Amniotic epithelial cell (primary cell): Measurements from ENCODE around the gene GNAI3.

Experiments
- DNase-seq: peaks from one replicate; pipeline ENCODE4 v3.0.0-alpha.2; 2010; ENCODE audit warnings: low read depth

GNAI3 gene

DNA sequence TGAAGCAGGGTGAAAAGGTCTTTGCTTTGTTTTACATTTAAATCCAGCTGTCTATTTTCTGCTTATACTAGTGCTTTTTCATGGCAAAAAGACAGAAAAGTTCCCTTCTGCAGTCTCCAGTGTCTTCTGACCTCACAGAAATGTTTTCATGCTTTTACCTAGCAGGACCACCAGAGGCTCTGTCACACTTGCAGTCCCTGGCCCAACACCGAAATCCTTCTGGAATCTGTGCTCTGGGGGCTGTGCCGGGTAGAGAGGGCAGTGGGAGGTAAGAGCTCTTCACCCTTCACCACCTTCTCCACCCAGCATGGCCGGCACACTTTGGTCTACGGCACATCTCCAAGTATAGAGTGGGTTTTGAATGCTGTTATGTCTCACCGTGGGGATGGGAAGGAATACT is 50.2 kb downstream of the GNAI3 start:
- no peak for DNase-seq

DNA sequence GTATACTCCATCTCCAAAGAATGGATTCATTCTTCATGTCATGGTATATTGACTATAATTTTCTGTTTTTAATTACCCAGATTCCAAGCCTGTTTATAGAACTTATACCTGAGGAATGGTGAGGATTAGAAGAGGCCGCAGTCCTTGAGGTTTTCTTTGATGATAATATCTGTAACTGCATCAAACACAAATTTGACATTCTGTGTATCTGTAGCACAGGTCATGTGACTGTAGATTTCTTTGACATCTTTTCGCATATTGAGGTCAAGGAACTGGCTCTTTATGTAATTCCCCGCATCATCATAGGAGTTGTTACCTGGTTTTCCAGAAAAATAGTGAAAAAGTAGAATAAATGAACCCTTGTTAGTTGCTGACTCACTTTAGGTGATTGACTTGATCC is 54.8 kb downstream of the GNAI3 start:
- DNase-seq: no peak

DNA sequence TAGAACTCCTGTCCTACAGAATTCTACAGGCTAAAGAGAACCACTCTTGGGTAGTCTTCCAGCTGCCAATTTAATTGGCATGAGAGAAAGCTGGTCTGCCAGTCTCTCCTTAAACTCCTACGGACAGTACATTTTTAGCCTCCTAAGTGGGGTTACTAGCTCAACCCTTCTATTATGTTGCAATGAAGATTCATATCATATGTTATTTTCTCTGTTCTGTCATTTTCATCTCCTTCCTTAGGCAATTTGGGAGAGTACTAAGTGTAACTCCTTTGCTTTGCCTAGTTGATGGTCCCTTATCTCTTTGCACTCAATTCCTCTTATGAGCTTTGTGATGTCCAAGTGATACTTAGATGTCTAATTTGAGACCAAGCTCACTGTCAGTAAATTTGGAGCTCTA is 57.0 kb downstream of the GNAI3 start:
- DNase-seq: no peak

DNA sequence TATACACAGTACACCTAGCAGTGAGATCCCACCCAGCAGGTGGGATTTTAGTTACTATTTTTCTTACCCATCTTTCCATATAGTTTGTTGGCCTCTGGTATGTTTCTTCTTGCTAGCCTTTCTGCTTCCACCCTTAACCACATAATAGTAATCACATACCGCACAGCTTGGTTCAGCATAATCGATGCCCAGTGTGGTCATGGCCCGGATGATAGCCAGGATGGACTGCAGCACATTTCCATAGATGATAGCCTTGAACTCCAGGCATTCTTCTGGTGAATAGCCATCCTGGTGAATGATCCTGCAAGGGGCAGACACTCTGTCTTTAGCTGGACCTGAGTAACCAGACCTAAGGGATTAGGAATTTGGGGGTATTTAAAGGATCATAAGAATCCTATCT is 61.5 kb downstream of the GNAI3 start:
- DNase-seq: no peak

DNA sequence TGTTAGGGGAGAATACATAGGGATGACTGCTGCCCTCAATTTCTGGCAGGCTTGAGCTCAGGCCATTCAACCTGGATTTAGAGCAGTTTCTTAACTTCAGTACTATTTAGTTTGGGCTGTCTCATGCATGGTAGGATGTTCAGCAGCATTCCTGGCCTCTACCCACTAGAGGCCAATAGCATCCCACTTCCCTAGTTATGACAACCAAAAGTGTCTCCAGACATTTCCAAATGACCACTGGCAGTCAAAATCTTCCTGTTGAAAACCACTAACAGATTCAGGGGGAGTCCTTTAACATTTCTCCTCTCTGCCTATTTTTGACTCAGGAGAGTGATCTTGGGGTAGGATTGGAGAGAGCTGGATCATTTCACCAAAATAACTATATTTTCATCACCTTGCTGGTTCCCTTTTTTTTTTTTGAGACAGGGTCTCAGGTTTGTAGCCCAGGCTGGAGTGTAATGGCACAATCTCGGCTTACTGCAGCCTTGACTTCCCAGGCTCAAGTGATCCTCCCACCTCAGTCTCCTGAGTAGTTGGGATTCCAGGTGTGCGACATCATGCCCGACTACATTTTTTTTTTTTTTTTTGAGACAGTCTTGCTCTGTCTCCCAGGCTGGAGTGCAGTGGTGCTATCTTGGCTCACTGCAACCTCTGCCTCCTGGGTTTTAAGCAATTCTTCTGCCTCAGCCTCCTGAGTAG is 62.3 kb downstream of the GNAI3 start:
- DNase-seq: peak; percentile 31

DNA sequence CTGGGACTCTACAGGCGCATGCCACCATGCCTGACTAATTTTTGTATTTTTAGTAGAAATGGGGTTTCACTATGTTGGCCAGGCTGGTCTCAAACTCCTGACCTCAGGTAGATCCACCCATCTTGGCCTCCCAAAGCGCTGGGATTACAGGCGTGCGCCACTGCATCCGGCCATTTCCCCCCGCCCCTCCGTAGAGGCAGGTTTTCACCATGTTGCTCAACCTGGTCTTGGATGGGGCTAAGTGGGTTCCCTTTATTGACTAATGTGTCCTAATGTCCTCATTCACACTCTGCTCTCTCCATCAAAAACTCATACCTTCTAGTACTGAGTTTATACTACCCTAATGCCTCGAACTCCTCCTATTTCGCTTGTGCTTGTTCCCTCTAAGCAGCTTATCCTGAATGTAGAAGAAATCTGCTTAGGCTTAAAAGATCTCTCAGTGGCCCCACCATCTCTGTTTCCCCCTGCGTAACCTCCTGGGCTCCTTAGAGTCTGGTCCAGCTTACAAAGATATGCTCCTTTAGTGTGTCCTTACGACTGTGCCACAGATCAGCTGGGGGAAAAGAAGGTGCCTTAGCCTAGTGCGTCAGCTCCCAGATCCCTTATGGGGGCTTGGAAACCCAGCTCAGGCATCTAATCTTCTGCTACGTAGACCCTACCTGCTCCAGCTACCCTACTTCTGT is 63.0 kb downstream of the GNAI3 start:
- DNase-seq: no peak

DNA sequence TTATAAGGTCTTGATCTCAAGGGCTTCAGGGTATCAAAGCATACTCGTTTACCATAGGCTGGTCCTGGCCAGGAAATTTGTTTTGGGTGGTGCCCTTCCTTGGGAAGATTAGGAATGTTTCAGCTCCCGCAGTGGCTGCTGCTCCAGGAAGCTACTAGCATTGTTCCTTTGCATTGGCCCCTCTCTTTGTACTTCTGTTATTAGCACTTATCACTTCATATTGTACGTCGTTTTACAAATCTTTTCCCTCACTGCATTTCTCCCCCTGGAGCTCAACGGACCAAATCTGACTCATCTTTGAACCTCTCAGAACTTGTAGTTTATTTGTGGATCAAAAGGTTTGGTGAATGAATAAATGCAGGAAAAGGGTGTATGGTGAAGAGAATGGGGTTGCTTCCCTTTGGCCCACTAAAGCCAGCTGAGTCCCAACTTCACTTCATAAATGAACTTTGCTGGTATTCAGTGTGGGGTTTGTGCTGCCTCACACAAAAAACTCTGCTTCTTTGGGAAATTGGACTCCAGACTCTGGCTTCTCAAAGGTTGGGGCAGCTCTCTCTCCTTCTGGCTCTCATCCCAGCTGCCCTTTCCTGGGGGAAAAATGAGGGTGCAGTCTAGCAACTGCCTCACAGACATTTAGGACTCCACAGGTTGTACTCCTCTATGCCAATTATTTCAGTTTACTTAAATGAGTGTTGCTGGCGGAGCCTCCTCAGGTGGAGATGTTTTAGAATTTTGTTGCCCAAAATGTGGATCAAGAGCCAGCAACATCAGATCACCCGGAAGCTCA is 65.1 kb downstream of the GNAI3 start:
- peak; percentile 36 for DNase-seq

DNA sequence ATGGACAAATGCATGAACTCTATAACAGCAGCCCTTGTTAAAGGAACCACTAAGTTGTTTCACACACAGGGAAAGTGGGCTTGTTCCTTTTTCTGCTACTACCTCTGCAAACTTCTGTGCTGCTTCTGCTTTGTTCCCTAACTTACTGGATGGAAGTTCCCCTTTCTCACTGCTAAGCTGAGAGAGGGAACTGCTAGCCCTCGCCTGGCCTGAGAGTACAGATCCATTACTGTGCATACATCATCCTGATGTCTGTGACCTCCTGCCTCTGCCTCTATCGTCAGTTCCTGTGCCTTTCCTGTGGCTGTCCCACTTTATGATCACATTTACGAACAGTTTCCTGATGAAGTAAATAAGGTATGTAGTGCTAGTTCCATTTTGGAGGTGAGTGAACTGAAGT is 67.5 kb downstream of the GNAI3 start:
- no peak for DNase-seq

DNA sequence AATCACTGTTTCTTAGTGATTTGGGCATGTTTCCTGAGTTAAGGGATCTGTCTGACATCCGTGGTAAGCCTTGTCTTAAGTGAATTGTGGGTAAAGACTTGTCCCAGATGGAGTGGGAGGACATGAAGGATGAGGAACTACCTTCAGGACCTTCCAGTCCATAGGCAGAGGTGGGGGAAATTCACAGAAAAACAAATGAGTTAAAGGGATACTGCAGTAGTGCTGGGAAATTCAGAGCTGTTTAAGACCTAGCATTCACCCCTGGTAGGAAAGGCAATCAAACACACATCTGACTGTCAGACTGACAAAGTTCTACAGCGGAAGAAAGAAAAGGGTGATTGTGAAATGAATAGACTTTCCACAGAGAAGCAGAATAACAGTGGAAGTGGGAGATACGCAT is 68.0 kb downstream of the GNAI3 start:
- DNase-seq: peak; percentile 40

DNA sequence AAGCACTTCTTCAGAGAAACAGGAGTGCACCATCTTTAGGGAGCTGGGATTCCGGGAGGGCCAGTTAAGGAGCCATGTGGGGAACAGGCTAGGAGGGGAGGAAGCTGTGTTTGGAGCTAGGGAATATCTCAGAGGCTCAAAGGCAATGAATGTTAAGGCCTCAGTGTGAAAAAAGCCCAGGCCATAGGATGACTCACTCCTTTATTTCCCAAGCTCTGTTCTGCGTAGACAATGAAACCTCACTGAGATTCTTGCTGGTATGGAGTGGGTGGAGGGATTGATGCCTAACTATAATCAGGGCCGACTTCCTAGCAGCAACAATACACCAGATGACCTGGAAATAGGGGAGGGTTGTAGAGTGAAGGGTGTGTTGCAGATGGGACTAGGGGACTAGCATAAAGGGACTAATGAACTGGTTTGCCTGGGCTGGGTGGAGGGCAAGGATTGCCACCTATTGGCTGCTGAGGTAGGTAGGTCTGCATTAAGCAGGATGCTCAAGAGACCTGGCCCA is 68.9 kb downstream of the GNAI3 start:
- DNase-seq: peak; percentile 95

DNA sequence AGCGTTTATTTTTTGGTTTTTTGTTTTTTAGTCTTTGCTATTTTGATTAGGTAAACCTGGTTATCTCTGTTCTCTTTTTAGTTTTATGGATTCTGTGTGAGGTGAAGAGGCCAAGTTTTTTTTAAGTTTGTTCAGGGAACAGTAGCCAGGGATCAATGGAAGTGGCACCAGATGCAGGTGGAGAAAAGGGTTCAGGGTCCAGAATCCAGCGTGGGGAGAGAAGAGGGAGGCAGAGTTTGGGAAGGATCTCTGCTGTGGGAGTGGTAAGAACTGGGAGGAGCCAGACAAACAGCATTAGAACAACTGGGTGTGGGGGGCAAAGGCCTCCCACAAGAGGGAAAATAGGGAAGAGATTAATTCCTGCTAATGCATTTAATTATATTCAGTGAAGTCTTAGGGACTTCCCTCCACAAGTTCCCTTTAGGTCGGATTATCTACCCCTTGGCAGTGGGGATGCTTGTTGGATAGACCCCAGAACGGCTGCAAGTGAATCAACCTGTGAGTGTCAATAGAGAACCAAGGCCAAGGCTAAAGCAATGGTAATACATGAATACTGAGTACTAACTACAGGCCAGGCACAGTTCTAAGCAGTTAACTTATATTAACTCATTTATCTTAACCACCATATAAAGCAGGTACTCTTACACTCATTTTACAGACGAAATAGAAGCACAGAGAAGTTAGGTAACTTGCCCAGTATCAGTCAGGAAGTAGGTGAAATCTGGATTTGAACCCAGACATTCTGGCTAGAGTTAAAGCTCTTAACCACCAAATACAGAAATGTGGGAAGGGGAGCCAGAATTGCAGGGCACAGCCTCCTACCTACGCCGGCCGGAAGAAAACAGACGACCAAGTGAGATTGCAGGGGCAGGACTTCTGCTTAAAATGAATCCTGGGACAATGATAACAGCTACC is 70.5 kb downstream of the GNAI3 start:
- DNase-seq: no peak

DNA sequence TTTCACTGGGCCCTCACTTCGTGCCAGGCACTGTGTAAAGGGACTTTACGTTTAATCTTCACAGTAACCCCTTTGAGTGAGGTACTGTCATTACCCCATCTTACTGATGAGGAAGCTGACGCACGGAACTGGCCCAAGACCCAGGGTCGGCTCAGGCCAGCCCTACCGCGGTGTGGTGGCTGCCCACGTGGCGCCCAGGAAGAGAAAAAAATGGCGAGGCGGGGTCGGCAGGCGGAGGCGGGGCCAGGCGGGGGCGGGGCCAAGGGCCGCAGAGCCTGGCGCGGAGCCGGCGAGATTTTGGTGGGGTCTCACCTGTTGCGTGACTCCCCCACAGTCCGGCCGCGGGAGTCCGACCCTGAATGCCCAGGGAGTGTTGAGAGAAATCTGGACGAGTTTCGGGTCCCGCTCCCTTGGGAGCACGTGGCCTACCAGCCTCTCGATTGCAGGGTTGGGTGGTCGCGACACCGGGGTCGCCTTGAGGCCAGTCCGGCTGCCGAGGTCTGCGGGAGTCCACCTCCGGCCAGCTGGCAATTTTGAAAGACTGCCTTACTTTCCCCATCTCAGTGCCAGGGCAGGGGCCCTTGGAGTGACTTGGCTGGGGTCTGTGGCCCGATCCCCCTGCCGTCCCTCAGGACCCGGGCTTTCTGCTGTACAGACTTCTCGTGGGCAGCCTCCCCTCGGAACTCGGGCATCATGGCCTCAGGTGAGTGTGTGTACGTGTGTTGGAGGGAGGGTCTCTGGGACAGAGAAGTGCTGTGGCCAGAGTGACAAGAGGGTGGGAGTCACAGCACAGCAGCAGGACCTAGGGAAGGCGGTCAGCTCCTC is 71.4 kb downstream of the GNAI3 start, which contains the start of the genes AMPD2 and GNAT2:
AMPD2 (plus strand) TSS at position 262 of the 825 bp plus-strand sequence. CDS start 1,339 bp downstream, outside the sequence.
GNAT2 (minus strand) TSS at position 41 of the 825 bp plus-strand sequence. CDS start 6,746 bp downstream, outside the sequence.
- peak; percentile 86 for DNase-seq

DNA sequence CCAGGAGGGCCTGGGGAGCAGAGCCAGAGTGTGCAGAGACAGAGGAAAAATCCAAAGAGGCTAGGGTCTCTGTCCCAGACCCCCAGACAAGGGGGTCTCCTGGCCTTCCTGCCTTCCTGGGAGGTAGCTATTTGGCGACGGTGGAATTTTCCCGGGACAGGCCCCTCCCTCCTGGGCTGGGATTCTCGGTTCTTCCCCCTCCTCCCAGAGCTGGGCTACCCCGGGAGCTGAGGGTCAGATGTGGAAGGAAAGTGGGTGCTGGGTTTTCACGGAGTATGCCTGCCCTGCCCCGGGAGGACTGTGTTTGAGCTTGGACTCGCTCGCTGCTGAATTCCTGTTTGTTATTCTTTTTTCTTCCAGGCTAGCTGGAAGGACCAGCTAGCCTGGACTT is 72.0 kb downstream of the GNAI3 start:
- DNase-seq: peak; percentile 65

DNA sequence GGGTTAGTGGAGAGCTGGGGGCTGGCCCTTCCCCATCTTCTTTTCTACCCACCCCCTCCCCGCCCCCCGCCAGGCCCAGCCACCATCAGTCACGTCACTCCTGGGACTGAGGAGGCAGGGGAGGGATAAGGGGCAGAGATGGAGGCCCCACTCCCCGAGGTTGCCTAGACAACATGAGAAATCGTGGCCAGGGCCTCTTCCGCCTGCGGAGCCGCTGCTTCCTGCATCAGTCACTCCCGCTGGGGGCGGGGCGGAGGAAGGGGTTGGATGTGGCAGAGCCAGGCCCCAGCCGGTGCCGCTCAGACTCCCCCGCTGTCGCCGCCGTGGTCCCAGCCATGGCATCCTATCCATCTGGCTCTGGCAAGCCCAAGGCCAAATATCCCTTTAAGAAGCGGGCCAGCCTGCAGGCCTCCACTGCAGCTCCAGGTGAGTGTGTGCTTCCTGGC is 72.4 kb downstream of the GNAI3 start:
- peak; percentile 95 for DNase-seq

DNA sequence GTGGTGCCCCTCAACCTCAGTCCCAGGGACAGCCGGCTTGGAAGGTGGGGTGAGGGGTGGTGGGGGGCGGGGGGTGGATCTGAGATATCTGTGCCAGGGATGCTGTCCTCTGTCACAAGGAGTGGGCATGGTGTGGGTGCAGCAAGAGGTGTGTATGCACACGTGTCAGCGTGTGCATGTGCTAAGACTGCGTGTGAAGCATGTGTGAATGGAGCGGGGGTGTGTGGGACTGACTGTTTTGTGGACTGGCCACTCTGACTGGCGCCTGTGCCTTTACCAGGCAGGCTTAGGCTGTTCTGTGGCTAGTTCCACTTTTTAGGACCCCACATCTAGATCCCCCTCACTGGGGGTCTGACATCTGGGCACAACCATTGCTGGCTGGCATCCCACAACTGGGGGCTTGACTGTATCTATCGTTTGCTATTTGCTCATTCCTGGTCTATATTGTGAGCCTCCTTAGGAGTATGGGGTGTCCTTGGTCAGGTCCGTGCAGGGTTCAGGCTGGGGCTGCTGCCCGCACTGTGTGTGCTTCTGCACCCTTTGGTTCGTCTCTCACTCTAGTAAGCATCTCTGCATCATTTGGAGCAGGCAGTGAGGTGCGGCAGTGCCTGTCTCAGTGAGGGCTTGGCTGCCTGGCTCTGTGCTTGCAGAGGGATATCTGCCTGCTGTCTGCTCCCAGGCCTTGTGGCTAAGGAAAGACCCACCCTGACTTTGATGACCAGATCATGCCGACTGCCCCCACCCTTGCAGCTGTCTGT is 73.1 kb downstream of the GNAI3 start:
- DNase-seq: no peak

DNA sequence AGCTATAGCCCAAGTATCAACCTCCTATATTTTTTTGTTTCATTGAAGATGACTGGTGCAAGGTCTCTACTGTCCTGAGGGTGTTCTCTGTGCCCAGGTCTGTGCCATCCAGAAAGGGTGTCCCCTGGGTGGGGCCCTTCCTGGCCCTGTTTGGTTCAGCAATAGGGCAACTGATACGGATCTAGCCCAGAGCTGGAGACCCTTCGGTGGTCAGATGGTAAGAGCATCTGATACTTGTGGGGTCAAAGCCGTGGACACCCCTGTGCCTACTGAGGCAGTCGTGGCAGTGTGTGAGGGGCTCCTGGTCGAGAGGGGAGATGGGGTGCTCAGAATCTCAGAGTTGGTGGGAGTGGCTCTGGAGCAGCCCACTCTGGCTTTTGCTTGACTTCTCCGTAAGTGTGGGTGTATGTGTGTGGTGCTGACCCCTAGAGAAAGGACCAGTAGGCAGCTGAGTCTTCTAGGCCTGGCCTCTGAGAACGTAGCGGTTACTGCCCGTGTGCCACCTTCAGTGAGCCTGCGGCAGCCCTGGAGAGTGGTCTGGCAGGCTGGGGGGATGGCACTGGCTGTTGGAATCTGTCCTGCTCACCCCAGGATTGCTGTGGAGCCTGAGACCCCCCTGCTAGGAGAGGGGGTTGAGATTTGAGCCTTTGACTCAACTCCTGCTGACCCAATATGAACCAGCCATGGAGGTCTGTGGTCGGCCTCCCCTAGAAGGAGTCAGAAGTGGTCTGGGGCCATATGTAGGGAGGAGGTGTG is 73.9 kb downstream of the GNAI3 start:
- DNase-seq: no peak

DNA sequence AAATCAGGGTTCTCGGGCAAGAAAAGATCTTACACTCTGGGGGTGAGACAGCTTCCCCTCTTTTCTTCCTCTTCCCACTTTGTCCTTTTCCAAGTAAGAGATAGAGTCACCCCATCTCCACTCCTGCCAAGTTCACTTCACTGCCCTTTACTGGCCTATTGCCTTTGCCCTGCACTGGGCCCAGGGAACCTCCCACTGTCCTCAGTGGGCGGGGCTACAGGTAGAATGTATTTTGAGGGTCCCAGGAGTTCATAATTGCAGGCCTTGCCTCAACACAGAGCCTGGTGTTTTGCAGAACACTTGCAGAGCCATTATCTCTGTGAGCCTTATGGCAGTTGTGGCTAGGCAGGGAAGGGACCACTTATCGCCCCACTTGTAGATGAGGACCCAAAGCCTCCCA is 74.5 kb downstream of the GNAI3 start:
- DNase-seq: no peak

DNA sequence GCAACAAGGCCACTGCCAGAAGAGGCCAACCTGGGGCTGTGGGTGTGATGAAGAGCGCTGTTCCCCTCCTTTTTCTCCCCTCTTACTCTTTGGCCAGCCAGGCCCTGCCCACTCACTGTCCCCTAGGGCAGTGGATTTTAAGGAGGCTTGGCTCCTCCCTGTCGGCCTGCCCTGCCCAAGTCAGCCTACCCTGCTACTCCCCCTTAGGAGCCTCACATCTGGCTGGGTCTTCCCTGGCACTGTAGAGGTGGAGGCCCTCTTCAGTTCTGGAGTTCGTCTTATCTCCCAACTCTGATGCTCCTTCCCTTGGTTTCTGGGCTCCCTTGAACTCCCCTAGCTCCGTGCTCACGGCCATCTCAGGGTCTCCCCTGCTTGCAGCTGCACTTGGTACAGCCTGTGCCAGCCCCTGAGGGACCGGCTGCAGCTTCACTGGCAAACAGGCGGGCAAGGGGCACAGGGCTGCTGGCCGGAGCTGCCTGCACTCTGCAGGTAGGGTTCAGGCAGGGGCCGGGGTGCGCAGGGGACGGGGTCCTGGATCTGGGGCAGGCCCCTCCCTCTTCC is 75.3 kb downstream of the GNAI3 start:
- DNase-seq: no peak
